Measurements from ENCODE around the gene LHFPL6. TPM values are rescaled to one million over a fixed set of nuclear protein-coding genes. Genes with fewer than 3 reads are reported as not detected.

Gene LHFPL6
- total RNA-seq, 6 donors from 2014 or later = 22.2 to 113 (median 51.8) TPM

DNA sequence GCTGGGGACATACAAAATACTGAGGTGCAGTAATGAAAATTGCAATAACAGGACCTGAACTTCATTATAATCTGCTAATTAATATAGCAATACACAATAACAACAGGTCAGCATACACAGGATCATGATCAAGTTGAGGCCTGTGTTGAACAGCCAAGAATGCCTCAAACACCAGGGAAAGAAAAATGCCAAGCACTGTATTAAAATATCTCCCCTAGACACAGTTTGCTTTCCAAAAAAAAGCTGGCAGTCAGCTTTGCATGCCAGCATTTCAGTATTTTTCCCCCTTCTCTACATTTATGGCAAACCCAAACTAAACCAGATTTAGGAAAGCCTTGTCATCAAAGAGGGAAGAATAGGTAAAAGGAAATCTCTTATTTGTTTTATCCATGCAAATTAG lies 226.9 kb downstream of the LHFPL6 start:
- ATAC-seq (ENCODE audit: low FRiP score in 2 of 2) = no peak
- H3K27ac ChIP-seq = no peak overlapping the region

DNA sequence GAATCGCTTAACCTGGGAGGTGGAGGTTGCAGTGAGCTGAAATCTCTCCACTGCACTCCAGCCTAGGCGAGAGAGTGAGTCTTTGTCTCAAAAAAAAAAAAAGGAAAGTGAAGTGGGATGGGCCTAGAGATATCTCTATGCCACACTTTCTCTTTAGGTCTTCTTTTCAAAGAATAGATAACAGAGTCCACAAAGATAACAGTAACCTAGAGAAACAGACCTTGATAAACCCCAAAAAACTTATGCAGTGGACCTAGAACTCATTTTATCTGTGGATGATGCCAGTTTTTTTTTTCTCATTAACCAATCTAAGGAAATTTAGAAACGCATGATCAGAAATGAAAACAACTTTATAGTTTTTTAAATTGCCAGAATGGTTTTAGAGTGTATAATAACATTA lies 227.4 kb downstream of the LHFPL6 start:
- Histone ChIP-seq H3K4me1 (peaks cover 0 to 4% (median 1%) of the 10 kb centered on the region in 4 donors), H3K4me3 (no peak overlapping the region), H3K27ac (no peak overlapping the region), H3K27me3 (no peaks in the 10 kb centered on the region), H3K36me3 (no peaks in the 10 kb centered on the region), H3K9me3 (no peaks in the 10 kb centered on the region)
- DNase-seq (no peak), ATAC-seq (ENCODE audit: low FRiP score in 2 of 2) (no peak)
- TF ChIP-seq POLR2AphosphoS5 (IDR thresholded peaks at IDR 0.05) (no peak), EP300 (IDR thresholded peaks at IDR 0.05) (no peak), POLR2A (IDR thresholded peaks at IDR 0.05) (no peak)
- TF ChIP-seq, protein P1, sequence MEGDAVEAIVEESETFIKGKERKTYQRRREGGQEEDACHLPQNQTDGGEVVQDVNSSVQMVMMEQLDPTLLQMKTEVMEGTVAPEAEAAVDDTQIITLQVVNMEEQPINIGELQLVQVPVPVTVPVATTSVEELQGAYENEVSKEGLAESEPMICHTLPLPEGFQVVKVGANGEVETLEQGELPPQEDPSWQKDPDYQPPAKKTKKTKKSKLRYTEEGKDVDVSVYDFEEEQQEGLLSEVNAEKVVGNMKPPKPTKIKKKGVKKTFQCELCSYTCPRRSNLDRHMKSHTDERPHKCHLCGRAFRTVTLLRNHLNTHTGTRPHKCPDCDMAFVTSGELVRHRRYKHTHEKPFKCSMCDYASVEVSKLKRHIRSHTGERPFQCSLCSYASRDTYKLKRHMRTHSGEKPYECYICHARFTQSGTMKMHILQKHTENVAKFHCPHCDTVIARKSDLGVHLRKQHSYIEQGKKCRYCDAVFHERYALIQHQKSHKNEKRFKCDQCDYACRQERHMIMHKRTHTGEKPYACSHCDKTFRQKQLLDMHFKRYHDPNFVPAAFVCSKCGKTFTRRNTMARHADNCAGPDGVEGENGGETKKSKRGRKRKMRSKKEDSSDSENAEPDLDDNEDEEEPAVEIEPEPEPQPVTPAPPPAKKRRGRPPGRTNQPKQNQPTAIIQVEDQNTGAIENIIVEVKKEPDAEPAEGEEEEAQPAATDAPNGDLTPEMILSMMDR (IDR thresholded peaks at IDR 0.05) = no peak
- 84 to 90% methylated on average over 3 of the region's 3 CpGs for WGBS, 2 donors

More for the DNA sequence above, 226.9 kb downstream of the LHFPL6 start:
- H3K4me3 ChIP-seq = no peak overlapping the region
- peaks cover 0 to 2% (median 0%) of the 10 kb centered on the region in 4 donors for H3K4me1 ChIP-seq
- H3K9me3 ChIP-seq = no peaks in the 10 kb centered on the region
- TF ChIP-seq EP300 (IDR thresholded peaks at IDR 0.05) (no peak), POLR2A (IDR thresholded peaks at IDR 0.05) (no peak), POLR2AphosphoS5 (IDR thresholded peaks at IDR 0.05) (no peak)
- TF ChIP-seq, protein P1 (IDR thresholded peaks at IDR 0.05) = no peak
- H3K27me3 ChIP-seq = no peaks in the 10 kb centered on the region
- no peaks in the 10 kb centered on the region for H3K36me3 ChIP-seq
- DNase-seq = no peak

DNA sequence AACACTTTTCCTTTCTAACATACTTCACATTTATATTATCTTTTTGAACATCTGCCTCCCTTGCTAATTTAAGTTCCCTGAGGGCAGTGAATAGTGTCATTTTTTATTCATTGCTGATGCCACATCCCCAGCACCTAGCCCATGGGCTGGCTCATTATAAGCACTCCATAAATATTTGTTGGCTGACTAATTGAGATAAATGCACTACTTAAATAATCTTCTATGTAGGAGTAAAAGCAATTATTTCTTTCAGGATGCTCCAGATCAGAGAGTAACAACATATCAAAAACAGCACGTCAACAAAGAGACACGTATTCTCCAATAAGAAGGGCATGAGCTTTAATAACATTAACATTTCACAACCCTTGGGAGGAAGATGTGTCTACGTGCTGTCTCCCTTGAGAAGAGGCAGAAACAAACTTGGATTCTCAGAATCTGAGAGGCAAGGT lies 228.2 kb downstream of the LHFPL6 start:
- H3K4me1 ChIP-seq = peaks cover 0 to 8% (median 1%) of the 10 kb centered on the region in 4 donors
- no peak for DNase-seq
- no peaks in the 10 kb centered on the region for H3K27me3 ChIP-seq
- 84 to 99% methylated on average over 3 of the region's 3 CpGs for WGBS, 2 donors
- H3K27ac ChIP-seq = no peak overlapping the region
- TF ChIP-seq, protein P1 (IDR thresholded peaks at IDR 0.05) = no peak
- TF ChIP-seq POLR2A (IDR thresholded peaks at IDR 0.05) = no peak
- TF ChIP-seq EP300 (IDR thresholded peaks at IDR 0.05) = no peak
- TF ChIP-seq POLR2AphosphoS5 (IDR thresholded peaks at IDR 0.05) = no peak
- no peak for ATAC-seq (ENCODE audit: low FRiP score in 2 of 2)
- no peaks in the 10 kb centered on the region for H3K36me3 ChIP-seq
- no peaks in the 10 kb centered on the region for H3K9me3 ChIP-seq
- no peak overlapping the region for H3K4me3 ChIP-seq

DNA sequence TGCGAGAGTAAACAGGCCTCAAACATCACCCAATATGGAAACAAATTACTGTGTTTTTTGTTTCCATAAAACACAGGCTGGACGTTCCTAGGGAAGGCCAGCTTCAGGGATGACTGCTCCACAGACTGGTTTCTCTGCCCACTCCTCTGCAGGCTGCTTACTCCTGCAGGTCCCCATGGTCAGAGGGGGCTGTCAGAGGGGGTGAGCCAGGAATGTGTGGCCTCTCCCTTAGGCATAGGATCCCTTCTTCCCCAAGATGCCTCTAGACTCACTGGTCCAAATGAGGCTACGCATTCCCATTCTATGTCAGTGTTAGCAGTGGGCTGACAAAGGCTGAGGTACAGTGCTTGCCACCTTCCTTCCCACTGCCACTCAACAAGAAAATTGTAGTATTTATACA lies 229.8 kb downstream of the LHFPL6 start:
- Histone ChIP-seq H3K27me3 (no peaks in the 10 kb centered on the region), H3K4me3 (no peak overlapping the region), H3K9me3 (no peaks in the 10 kb centered on the region), H3K27ac (no peak overlapping the region), H3K4me1 (peaks cover 0 to 8% (median 0%) of the 10 kb centered on the region in 4 donors), H3K36me3 (no peaks in the 10 kb centered on the region)
- ATAC-seq (ENCODE audit: low FRiP score in 2 of 2) = no peak
- no peak for TF ChIP-seq POLR2A (IDR thresholded peaks at IDR 0.05)
- no peak for DNase-seq
- WGBS, 2 donors = 80 to 89% methylated on average over 3 of the region's 3 CpGs

DNA sequence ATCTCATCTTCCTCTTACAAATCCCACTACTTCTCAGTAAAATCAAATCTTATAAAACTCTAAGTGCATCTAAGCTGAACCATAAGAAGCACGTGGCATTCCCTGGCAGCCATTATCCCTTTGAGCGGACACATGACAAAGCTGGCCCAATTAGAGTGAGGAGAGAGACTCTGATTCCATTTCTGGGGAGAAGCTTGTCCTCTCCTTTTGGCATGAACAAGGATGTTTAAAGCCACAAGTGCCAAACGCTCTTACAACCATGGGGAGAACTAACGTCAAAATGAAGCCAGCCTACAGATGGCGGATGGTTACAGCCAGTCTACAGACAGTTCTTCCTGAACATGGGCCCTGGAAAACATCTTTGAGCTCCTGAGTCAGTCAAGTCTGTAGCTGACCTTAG lies 231.3 kb downstream of the LHFPL6 start:
- no peak overlapping the region for H3K4me3 ChIP-seq
- 96 to 99% methylated on average over 5 of the region's 5 CpGs for WGBS, 2 donors
- H3K9me3 ChIP-seq = no peaks in the 10 kb centered on the region
- H3K4me1 ChIP-seq = peaks cover 0 to 8% (median 0%) of the 10 kb centered on the region in 4 donors
- H3K36me3 ChIP-seq = no peaks in the 10 kb centered on the region
- no peak overlapping the region for H3K27ac ChIP-seq
- no peak for ATAC-seq (ENCODE audit: low FRiP score in 2 of 2)
- no peak for TF ChIP-seq POLR2A (IDR thresholded peaks at IDR 0.05)
- no peak for TF ChIP-seq POLR2AphosphoS5 (IDR thresholded peaks at IDR 0.05)
- no peak for TF ChIP-seq EP300 (IDR thresholded peaks at IDR 0.05)
- TF ChIP-seq, protein P1 (IDR thresholded peaks at IDR 0.05) = no peak
- no peak for DNase-seq
- no peaks in the 10 kb centered on the region for H3K27me3 ChIP-seq

All from upper lobe of left lung (tissue), 6 donors.